HG03095 (cell line): ENCODE results near the gene ADGRG2.
"Not testable (repeated sequence)": the region's sequence is repeated elsewhere in the genome, so short reads cannot be mapped to it uniquely, and the experiment has no call there.

ENCODE experiments used
- ATAC-seq: cut with Tn5 transposase; IDR thresholded peaks from one replicate; pipeline ENCODE4 v1.9.1; 2021; ENCODE audit warnings: moderate library complexity; ENCODE audit not compliant: unreplicated experiment

Gene ADGRG2

GRCh38 chrX:19089555-19090040 is 32.7 kb downstream of the ADGRG2 start:
- ATAC-seq = no peak

DNA sequence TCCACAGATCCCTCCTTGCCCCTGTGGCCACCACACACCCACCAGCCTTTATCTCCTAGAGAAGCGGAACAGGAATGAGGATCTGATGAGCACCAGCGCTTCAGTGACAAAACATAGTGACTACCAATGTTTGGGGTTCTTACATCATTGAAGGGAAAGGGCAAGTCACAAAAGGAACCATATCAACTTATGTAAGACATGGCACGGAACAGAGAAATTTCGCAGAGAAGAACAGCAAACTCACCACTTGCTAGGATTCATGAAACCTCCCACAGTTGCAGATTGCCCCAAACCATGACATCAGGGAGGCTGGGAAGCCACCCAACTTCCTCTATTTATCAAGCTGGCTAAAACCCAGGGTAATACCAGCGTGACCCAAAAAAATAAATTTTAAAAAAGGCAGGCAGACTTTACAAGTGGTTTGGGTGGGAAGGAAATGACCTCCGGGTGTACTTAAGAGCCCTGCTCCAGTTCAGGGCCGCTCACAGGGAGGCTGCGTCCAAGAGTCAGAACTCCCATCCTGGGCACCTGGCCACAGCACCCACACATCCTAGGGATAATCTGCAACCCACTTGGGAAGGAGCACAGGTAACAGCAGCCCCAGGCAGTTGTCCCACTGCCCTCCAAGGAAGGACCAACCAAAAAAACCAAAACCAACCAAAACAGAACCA is 36.0 kb downstream of the ADGRG2 start:
- ATAC-seq = no peak

DNA sequence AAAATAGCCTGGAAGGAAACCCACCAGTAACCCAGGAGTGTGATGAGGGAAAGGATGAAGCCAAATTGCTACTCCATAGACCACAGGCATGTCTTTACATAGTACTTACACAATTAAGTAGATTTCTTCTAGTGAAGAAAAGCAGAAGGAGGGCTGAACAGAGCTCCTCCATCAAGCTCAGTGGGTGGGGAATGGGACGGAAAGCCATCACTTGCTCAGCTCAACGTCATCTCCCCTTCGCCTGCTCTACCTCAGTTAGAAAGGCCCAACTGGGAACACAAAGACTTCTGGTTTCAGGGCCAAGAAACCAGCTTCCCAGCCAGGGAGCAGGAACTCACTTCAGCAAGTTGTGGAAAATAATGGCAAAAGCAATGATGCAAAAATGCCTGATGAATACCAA is 36.6 kb downstream of the ADGRG2 start:
- ATAC-seq = no peak

- ATAC-seq = no peak
Observed at GRCh38 chrX:19075754-19076153, 46.5 kb downstream of the ADGRG2 start.

DNA sequence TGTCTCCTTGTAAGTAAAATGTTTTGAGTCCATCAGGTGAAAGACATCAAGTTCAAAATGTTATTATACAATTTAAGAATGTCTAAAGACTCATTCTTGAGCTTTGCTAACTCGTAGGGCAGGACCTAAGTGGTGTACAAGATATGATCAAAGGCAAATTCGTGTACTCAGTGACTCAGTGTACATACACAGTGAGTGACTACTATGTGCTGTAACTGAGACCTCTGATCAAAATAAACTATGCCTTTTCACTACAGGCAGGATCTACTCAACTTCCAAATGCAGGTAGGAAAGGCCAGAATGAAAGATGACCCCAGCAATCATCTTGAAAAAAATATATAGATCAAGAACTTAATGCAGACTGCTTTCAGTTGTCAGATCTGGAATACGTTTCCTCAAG is 49.9 kb downstream of the ADGRG2 start:
- no peak for ATAC-seq

DNA sequence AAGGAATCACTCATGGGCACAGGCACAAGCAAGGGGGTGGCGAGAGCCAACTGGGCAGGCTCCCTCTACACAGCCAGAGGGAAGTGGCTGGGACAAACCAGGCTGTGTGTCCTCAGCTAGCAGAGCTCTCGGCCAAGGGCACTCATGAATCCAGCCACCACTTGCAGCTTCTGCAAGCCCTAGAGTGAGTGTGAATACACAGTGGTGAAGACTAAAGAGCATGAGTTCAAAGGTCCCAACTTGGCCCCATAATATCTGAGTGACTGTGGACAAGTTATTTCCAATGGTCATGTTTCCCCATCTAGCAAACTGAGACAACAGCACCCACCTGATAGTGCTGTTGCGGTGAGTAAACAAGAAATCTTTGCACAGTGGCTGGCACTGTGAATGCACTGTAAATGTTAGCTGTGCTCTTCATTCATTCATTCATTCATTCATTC is 51.7 kb downstream of the ADGRG2 start:
- no peak for ATAC-seq

- ATAC-seq = not testable (repeated sequence)
Observed at GRCh38 chrX:19066987-19067386, 55.3 kb downstream of the ADGRG2 start.

DNA sequence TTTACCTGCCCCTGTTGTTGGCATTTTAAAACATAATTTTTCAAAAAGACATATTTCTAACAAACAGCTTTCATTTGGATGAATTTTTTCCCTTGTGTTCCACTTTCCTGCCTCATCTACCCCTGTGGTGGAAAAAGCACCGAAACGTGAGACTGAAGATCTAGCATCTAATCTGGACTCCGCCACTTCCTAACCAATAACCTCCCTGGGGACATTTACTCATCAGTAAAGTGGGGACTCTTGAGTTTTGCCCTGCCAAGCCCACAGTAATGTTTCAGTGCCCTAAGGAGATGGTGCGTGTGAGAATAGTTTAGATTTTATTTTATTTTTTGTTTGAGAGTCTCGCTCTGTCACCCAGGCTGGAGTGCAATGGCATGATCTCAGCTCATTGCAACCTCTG is 56.7 kb downstream of the ADGRG2 start:
- ATAC-seq = no peak

DNA sequence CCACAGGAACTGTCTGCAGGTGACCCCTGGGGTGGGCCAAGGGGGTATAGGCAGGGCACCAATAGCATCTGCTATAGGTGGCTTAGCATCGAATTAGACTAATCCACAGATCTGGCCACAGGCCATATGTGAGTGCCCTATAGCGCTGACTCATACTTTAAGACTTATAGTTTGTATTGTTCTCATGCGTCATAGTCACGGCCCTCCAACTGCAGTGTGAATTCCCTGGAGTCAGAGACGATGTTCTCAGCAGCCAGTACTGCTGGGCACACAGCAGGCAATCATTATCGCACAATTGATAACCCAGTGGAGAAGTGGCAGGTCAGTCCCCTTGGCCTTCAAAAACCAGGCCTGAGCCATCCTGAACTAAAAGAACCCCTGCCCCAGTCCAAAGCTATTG is 58.1 kb downstream of the ADGRG2 start:
- no peak for ATAC-seq

GRCh38 chrX:19063030-19063429 is 59.2 kb downstream of the ADGRG2 start:
- ATAC-seq = no peak

GRCh38 chrX:19059067-19059466 is 63.2 kb downstream of the ADGRG2 start:
- no peak for ATAC-seq

GRCh38 chrX:19057856-19058255 is 64.4 kb downstream of the ADGRG2 start:
- no peak for ATAC-seq

GRCh38 chrX:19049110-19049509 is 73.2 kb downstream of the ADGRG2 start:
- ATAC-seq = no peak

DNA sequence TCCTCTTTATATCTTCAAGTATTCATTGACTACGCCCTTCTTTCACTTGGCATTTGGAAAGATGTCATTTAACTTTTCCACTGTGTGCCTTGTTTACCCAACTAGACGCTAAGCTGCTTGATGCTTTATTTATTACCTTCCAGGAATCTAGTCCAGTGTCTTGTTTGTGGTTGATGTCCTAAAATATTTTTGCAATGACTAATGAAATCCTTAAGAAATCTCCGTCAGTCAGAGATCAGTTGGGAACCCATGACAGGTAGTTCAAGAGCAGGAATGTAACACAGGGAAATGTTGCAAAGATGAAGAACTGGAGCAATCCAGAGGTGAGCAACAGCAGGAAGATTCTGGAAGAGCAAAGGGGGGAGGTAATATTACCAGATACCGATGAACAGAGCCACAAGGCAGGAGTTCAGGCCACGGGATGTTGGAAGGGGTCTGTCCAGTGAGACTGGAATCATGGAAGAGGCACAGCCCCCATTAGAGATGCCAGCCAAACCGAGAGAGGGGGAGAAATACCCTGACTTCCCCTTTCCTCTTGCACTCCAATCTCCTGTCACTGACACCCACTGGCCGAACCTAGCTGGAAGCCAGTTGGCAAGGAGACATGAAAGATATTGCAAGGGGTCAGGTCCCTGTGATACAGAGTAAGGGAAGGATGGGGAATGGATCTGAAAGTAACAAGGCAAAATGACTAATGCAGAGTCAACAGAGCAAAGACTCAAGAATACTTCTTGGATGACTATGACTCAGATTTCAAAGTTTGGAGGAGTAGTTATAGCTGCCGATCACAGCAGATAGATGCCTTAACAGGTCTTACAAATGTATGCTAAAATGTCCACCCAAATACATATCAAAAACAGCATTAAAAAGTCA is 75.7 kb downstream of the ADGRG2 start:
- ATAC-seq = no peak

- no peak for ATAC-seq
Observed at GRCh38 chrX:19040373-19040772, 81.9 kb downstream of the ADGRG2 start.

GRCh38 chrX:19034025-19034424 is 88.2 kb downstream of the ADGRG2 start:
- ATAC-seq = no peak

DNA sequence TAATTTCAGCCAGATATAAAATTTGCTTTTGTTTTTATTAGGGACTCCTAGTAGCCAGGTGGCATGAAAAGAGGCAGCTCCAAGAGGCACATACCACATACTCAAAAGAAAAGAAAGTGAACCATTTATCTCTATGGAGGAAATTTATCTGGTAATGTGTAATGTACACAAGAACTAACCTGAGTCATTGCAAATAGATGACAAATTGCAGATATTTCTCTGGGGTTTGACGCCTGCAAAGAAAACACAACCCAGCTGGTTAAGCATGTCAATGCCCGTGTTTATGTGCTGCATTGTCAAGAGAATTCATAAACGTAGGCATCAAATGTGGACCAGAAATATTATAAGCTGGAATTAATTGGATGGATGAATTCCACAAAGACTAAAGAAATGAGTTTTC is 91.5 kb downstream of the ADGRG2 start:
- ATAC-seq = no peak

- no peak for ATAC-seq
Observed at GRCh38 chrX:19028560-19028959, 93.7 kb downstream of the ADGRG2 start.

GRCh38 chrX:19024366-19024765 is 97.9 kb downstream of the ADGRG2 start:
- ATAC-seq = no peak

DNA sequence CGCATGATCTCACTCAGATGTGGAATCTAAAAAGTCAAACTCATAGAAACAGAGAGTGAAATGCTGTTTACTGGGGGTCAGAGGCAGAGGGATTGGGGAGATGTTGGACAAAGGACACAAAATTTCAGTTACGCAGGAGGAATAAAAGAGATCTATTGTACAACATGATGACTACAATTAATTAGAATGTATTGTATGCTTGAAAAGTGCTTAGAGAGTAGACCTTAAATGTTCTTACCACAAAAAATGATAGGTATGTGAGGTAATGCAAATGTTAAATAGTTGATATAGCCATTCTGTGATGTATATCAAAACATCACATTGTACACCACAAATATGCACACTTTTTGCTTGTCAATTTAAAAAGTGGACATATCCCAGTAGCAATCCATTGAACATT is 102.3 kb downstream of the ADGRG2 start:
- ATAC-seq = no peak

GRCh38 chrX:19017271-19017670 is 105.0 kb downstream of the ADGRG2 start:
- ATAC-seq = no peak

GRCh38 chrX:19016614-19017013 is 105.7 kb downstream of the ADGRG2 start:
- ATAC-seq = not testable (repeated sequence)
